AG04450 (cell line): ENCODE measurements around the gene CFAP210. TPM values are rescaled to one million over a fixed set of nuclear protein-coding genes. Genes with fewer than 3 reads are reported as not detected.

Experiments used
- CTCF ChIA-PET: fragments of 300-600, 350-600 bp; formaldehyde crosslinking; extraction: SDS; loops from one replicate; lab custom pipeline; 2022; ENCODE audit warnings: antibody characterized with exemption, inconsistent platforms; lab: Charles Lee
- POLR2A ChIA-PET: fragments of 350-600 bp; formaldehyde crosslinking; extraction: SDS; loops from one replicate; lab custom pipeline; 2021; ENCODE audit warnings: antibody characterized with exemption, inconsistent platforms; lab: Yijun Ruan, JAX
- DNase-seq: peaks from one replicate; pipeline ENCODE4 v3.0.0-alpha.2; 2011; ENCODE audit warnings: low read depth, low spot score
- H3K27ac ChIP-seq: one replicate; pipeline ENCODE4 v1.5.1; 2012; ENCODE audit warnings: low read depth, low read length, control low read depth
- H3K27me3 ChIP-seq: one replicate; pipeline ENCODE4 v1.6.0; 2012; ENCODE audit warnings: low read length; ENCODE audit not compliant: control insufficient read depth, insufficient read depth
- H3K4me3 ChIP-seq: 2 replicates; pipeline ENCODE4 v1.5.1; 2011; ENCODE audit warnings: mild to moderate bottlenecking, low read depth, low read length, control low read depth
- H3K9me3 ChIP-seq: 2 replicates; pipeline ENCODE4 v1.5.1; 2012; ENCODE audit warnings: low read length; ENCODE audit not compliant: control insufficient read depth, insufficient read depth
- polyA plus RNA-seq: library from polyadenylated mRNA; depleted of rRNA; stranded (reverse); fragments of >200 nt; gene quantifications from 2 replicates; pipeline ENCODE4 v1.2.3, GENCODE V29; 2011
- TF ChIP-seq, protein P1 (sequence below): IDR thresholded peaks from 2 replicates; pipeline ENCODE4 v1.5.1; 2011; ENCODE audit warnings: low read depth, low read length, control low read depth, inconsistent platforms

Gene CFAP210
- polyA plus RNA-seq, 1 experiment = not detected

DNA sequence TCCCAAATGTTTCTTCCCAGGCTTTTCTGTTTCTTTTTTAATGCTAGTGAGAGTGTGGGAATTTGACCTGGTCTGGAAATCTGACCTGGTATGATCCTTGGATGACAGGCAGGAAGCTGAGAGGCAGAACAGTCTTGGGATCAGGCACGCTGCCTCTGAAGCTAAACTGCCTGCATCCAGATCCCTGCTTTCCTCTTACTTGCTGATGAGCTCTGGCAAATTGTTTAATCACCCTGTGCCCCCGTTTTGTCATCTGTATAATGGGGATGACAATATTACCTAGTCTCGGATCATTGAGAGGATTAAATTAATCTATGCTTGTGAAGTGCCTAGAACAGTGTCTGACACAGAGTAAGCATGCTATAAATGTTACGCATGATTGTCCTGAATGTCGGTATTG, 42.7 kb upstream of the CFAP210 start:
- TF ChIP-seq, protein P1, sequence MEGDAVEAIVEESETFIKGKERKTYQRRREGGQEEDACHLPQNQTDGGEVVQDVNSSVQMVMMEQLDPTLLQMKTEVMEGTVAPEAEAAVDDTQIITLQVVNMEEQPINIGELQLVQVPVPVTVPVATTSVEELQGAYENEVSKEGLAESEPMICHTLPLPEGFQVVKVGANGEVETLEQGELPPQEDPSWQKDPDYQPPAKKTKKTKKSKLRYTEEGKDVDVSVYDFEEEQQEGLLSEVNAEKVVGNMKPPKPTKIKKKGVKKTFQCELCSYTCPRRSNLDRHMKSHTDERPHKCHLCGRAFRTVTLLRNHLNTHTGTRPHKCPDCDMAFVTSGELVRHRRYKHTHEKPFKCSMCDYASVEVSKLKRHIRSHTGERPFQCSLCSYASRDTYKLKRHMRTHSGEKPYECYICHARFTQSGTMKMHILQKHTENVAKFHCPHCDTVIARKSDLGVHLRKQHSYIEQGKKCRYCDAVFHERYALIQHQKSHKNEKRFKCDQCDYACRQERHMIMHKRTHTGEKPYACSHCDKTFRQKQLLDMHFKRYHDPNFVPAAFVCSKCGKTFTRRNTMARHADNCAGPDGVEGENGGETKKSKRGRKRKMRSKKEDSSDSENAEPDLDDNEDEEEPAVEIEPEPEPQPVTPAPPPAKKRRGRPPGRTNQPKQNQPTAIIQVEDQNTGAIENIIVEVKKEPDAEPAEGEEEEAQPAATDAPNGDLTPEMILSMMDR = no peak
- ChIA-PET POLR2A (no interaction called here), CTCF (interaction anchor here (0.7 kb wide), 1 partner anchor 210 kb away, joined by 3 read pairs; no protein-coding TSS in a partner anchor)
- no peak for DNase-seq
- H3K4me3 ChIP-seq = no peak overlapping the region
- H3K9me3 ChIP-seq = no peaks in the 10 kb centered on the region
- H3K27ac ChIP-seq = no peak overlapping the region
- peaks cover 7% of the 10 kb centered on the region for H3K27me3 ChIP-seq

DNA sequence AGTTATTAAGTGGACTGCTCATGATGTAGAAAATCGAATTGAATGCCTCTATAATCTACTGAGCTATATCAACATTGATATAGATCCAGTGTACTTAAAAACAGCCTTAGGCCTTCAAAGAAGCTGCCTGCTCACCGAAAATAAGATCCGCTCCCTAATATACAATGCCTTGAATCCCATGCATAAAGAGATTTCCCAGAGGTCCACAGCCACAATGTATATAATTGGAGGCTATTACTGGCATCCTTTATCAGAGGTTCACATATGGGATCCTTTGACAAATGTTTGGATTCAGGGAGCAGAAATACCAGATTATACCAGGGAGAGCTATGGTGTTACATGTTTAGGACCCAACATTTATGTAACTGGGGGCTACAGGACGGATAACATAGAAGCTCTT, 41.4 kb upstream of the CFAP210 start:
- Histone ChIP-seq H3K27ac (no peak overlapping the region), H3K27me3 (peaks cover 7% of the 10 kb centered on the region), H3K4me3 (no peak overlapping the region), H3K9me3 (no peaks in the 10 kb centered on the region)
- ChIA-PET POLR2A (no interaction called here), CTCF (interaction anchor here (0.7 kb wide), 1 partner anchor 1078 kb away, joined by 3 read pairs; no protein-coding TSS in a partner anchor)
- TF ChIP-seq, protein P1 = no peak
- no peak for DNase-seq

DNA sequence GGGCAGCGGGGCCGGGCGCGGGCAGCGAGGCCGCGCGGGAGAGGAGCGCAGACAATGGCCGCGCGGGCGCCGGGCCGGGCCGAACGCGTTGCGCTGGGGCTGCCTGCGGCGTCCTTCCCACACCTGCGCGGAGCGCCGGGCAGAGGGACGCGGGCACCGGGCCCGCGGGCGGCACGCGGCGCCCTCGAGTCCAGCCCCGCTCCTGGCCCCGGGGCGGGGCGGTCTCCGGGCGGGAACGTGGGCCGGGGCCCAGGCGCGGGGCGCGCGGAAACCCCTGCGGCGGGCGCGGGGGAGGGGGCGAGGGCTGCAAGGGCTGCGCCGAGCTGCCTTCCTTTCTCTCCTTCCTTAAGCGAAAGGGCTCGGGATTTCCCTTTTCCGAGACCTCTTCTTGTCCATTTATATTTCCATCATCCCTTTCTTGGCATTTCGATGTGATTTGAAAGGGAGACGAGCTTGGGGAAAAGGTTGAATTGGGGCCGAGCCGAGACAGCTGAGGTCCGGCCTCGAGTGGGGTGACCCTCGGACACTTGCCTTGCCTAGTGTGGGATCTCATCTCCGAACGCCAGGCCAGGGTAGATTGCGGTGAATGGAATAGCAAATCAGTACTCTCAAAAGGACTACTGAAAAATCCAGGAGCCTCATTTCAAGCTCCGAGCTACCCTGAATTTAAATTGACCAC, 40.1 kb upstream of the CFAP210 start:
- H3K9me3 ChIP-seq = no peaks in the 10 kb centered on the region
- peak overlapping the region; percentile 66 for H3K4me3 ChIP-seq
- TF ChIP-seq, protein P1 = no peak
- ChIA-PET POLR2A (no interaction called here), CTCF (no interaction called here)
- no peak for DNase-seq
- peaks cover 7% of the 10 kb centered on the region for H3K27me3 ChIP-seq
- H3K27ac ChIP-seq = no peak overlapping the region

DNA sequence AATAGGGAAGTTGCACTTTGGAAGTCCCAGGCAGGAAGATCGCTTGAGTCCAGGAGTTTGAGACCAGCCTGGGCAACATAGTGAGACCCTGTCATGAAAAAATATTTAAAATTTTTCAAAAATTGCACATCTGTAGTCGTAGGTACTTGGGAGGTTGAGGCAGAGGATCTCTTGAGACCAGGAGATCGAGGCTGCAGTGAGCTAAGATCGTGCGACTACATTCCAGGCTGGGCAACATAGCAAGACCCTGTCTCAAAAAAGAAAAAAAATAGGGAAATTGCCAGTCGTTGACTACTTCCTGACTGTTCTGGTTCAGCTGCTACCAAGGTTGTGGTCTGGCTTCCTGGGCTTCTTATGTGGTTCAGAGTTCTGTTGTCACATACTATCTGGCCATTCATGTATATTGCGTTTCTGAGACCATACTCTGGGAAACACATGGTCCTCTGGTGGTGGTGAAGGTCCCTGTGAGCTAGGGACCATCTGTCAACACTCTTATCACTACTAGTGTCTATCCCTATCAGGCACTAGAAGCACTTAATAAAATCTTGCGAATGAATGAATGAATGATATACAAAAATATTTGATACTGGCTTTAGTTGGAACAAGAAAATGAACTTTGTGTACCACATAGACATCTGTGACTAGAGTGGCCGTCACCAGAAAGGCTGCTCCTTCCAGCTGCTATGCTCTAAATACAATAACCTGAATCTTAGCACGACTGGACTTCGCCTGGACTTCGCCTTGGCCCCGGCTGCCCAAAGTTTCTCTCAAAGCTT, 38.6 kb upstream of the CFAP210 start:
- POLR2A ChIA-PET = no interaction called here
- TF ChIP-seq, protein P1 = no peak
- Histone ChIP-seq H3K27ac (peak overlapping the region; percentile 11), H3K27me3 (peaks cover 7% of the 10 kb centered on the region), H3K4me3 (peak overlapping the region; percentile 66), H3K9me3 (no peaks in the 10 kb centered on the region)
- no peak for DNase-seq
- CTCF ChIA-PET = interaction anchor here (1.1 kb wide), 1 partner anchor 57 kb away, joined by 7 read pairs; no protein-coding TSS in a partner anchor

- TF ChIP-seq, protein P1 = no peak
- no peak for DNase-seq
- H3K9me3 ChIP-seq = no peaks in the 10 kb centered on the region
- H3K4me3 ChIP-seq = no peak overlapping the region
- ChIA-PET POLR2A (no interaction called here), CTCF (no interaction called here)
- no peak overlapping the region for H3K27ac ChIP-seq
- H3K27me3 ChIP-seq = peaks cover 7% of the 10 kb centered on the region
Observed at GRCh38 chr2:169732075-169732474, 37.9 kb upstream of the CFAP210 start.
